Raji (cell line): Measurements from ENCODE around the gene CYP2C19.

ENCODE experiments used
- POLR2A ChIP-seq: IDR thresholded peaks from 2 replicates; pipeline ENCODE4 v1.6.1; 2011; ENCODE audit warnings: low read depth, low read length, control low read depth; ENCODE audit not compliant: insufficient read depth

Gene CYP2C19

DNA sequence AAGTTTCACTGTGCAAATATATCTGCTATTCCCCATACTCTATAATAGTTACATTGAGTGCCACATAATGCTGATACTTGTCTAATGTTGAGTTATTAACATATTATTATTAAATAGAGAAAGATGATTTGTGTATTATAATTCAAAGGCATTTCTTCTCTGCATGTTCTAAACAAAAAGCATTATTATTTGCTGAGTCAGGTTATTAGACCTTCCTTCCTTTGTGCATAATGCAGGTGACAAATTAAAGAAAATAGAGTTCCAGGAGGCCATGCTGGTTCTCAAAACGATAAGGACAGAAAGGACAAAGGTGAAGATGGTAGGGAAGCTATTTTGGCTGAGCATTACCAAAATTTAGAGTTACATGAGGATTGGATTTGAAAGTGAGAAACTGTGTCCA, 90.6 kb downstream of the CYP2C19 start:
- no peak for TF ChIP-seq POLR2A

DNA sequence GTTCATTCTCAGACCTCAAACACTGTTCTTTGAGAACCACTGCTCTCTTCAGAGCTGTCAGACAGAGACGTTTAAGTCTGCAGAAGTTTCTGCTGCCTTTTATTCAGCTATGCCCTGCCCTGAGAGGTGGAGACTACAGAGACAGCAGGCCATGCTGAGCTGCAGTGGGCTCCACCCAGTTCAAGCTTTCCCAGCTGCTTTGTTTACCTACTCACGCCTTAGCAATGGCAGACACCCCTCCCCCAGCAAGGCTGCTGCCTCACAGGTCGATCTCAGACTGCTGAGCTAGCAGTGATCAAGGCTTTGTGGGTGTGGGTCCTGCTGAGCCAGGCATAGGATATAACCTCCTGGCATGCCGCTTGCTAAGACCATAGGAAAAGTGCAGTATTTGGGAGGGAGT, 95.5 kb downstream of the CYP2C19 start:
- TF ChIP-seq POLR2A, result no peak

DNA sequence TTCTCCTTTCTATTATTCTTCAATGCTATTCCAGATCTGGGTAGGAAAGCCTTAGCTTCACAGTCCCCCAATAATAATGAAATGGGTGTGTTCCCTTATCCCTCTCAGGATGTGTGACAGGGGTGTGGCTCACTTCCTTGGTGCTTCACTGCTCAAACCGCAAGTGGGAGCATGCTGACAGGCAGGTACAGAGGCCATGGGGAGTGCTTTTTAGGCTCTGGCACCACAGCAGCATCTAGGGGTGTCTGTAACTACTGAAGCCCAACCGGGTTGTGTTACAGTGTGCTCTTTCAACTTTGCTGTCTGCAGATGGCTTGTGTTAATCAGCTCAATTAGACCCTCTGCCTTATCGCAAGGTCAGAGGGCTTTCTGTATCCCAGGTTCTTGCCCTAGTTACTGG, 96.6 kb downstream of the CYP2C19 start:
- TF ChIP-seq POLR2A, result no peak

DNA sequence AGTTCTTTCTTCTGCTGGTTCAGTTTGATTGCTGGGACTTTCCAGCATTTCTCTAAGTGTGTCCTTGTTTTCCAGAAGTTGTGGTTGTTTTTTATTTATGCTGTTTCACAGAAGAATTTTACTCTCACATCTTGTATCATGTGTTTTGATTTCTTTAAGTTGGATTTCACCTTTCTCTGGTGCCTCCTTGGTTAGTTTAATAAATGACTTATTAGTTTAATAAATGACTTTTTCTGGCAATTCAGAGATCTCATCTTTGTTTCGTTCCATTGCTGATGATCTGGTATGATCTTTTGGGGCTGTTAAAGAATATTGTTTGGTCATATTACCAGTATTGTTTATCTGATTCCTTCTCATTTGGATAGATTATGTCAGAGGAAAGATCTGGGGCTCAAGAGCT, 116.2 kb downstream of the CYP2C19 start:
- TF ChIP-seq POLR2A, result no peak

DNA sequence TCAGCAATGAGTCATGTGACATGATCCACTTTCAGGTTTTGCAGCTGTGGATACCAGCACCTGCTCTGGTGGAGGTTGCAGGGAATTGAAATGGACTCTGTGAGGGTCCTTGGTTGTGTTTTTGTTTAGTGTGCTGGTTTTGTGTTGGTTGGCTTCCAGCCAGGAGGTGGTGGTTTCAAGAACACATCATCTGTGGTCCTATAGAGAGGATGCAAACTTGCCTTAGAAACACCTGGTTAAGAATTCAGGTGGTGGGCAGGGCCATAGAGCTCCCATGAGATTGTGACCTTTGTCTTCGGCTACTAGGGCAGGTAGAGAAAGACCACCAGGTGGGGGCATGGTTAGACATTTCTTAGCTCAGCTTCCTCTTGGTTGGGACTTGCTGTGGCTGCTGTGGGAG, 116.7 kb downstream of the CYP2C19 start:
- no peak for TF ChIP-seq POLR2A

DNA sequence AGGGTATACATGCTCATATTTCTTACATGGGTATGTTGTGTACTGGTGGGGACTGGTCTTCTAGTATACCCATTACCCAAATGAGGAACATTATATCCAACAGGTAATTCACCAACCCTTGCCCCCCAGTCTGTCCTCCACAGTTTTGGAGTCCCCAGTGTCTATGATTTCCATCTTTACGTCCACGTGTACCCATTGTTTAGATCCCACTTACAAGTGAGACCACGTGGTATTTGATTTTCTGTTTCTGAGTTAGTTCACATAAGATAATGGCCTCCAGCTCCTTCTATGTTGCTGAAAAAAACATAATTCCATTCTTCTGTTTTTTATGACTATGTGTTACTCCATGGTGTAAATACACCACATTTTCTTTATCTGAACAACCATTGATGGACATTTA, 126.6 kb downstream of the CYP2C19 start:
- TF ChIP-seq POLR2A, result no peak

DNA sequence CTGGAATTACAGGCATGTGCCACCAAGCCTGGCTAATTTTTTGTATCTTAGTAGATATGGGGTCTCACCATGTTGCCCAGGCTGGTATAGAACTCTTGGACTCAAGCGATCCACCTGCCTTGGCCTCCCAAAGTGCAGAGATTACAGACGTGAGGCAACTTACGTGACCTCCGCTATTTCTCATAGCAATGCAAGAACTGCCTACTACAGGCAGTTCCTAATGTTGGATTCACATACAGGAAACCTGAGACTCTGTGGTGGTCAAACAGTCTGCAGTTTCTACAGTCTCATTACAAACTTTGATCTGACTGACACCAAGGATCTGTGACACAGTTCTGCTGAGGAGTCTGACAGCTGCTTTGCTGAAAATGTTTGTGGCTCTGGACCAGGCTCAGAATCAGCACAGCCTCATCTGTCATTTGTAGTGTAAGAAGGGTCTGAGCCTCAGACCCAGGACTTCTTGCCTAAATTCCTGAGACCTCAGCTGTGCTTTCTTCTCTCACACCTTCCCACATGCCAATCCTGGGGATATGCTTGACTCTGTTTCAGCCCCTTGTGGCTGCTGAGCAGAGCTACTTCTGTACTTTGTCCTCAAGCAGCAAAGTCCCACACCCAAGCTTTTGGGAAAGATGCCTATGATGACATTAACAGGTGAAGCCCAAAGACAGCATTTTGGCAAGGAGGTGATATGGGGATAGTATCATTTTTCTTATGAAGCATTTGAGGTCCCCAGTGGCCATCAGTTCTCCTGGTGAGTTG, 128.0 kb downstream of the CYP2C19 start:
- TF ChIP-seq POLR2A, result no peak

DNA sequence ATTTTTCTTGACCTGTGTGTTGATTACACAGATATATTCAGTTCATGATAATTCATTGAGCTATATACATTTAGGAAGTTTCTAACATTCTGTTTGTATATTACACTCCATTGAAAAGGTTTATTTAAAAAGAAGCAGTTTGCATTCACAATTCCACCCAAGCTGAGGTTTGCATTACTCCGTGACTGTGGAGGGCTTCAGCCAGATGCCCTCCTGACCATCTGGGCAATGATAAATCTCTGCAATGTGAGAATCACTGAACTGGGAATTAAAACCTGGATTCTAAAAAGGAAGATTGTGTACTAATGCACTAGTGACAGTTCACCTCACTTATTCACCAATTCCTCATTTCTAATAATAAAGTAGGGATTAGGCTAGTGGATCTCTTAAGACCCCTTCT, 139.6 kb downstream of the CYP2C19 start:
- no peak for TF ChIP-seq POLR2A

DNA sequence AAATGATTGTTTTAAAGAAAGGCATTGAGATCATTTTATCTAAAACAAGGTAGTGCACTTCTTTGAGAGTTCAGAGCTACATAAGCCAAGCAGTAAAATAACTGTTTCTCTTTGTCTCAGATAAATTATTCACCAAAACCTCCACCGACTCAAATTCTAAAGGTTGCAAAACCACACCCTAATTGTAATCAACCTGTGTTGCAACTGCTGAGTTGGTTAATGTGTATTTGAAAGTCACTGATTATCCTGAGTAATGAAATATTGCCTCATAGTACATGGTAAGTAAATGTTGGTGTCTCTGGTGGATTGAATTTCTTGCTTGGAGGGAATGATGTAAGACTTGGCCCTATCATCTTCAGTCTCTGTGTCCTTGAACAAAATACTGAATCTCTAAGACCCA, 140.1 kb downstream of the CYP2C19 start:
- TF ChIP-seq POLR2A, result no peak
